NCI-H748 (cell line): ENCODE data around the gene SHISA9.
A peak's percentile ranks its signal among the peaks of the same experiment; 100 is the strongest.
"Not testable (repeated sequence)": the region's sequence is repeated elsewhere in the genome, so short reads cannot be mapped to it uniquely, and the experiment has no call there.

Source experiments
- DNase-seq: peaks from one replicate; lab custom pipeline; 2025; ENCODE audit not compliant: unreplicated experiment; lab: John Stamatoyannopoulos, UW

Gene SHISA9

GRCh38 chr16:12899529-12900143, 1.8 kb upstream of the SHISA9 start:
- DNase-seq = peak; percentile 25

GRCh38 chr16:12900156-12900555, 1.2 kb upstream of the SHISA9 start:
- DNase-seq = peak; percentile 10

- no peak for DNase-seq
These were observed 697 bp upstream of the SHISA9 start for GRCh38 chr16:12900599-12901203.

DNA sequence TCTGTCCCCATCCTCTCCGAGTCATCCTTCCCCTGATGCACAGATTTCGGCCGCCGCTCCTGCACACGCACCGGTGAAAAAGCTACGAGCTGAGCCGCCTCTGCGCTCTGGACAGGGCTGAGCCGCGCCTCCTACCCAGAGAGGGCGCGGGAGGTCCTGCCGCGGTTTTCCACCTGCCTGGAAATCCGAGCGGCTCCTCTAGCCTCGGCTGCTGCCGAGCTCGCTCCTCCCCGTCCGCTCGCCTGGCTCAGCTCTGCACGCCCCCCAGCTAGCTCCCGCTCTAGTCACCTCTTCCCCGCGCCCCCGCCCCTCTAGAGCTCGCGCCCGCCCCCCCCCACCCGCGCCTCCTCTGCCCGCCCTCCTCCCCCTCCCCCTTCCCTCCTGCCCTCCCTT, 198 bp upstream of the SHISA9 start:
- peak; percentile 78 for DNase-seq

GRCh38 chr16:12902511-12903372, 1.3 kb downstream of the SHISA9 start:
- DNase-seq = peak; percentile 55

GRCh38 chr16:12903407-12904328, 2.3 kb downstream of the SHISA9 start:
- peak; percentile 28 for DNase-seq

GRCh38 chr16:12904329-12904671, 2.9 kb downstream of the SHISA9 start:
- DNase-seq = no peak

DNA sequence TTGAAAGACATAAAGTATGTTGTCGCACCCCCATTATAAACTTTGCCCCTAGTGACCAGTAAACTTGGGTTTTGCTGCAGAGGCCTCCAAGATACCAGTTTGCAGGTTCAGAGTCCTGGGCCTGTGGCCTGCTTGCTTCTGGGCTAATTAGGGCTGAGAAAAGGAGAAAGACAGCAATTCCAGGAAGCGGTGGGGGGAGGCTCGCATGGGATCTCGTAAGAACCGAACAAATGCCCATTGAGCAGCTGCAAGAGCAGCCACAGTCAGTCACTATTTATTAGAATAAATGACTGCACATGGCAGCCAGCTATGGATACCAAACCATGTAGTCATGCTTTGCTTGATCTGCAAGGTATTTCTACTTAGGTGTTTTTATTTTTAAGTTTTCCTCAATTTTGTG, 4.9 kb downstream of the SHISA9 start:
- DNase-seq = no peak

DNA sequence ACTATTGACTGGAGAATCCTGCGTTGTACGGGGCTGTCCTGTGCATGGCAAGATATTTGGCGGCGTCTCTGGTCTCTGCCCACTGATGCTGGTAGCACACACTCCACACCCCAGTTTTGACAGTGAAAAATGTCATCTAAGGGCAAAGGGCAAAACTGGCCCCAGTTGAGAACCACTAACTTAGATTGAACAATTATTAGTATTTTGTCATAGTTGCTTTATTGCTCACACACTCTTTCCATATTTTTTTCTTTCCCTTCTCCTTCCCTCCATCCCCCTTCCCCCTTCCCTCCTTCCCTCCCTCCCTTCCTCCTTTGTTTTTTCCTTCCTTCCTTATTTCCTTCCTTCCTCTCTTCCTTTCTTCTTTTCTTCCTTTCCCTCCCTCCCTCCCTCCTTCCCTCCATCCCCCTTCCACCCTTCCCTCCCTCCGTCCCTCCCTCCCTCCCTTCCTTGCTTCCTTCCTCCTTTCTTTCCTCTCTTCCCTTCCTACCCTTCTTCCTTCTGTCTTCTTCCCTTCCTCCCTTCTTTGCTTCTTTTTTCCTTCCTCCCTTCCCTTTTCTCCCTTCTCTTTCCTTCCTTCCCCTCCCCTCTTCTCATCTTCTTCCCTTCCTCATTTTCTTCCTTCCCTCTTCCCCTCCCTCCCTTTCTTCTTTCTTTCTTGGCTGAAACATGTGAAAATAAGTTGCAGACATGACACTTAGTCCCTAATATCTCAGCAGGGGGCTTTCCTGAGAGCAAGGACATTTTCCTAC, 5.5 kb downstream of the SHISA9 start:
- DNase-seq = no peak

GRCh38 chr16:12907670-12908233, 6.4 kb downstream of the SHISA9 start:
- DNase-seq = peak; percentile 24

DNA sequence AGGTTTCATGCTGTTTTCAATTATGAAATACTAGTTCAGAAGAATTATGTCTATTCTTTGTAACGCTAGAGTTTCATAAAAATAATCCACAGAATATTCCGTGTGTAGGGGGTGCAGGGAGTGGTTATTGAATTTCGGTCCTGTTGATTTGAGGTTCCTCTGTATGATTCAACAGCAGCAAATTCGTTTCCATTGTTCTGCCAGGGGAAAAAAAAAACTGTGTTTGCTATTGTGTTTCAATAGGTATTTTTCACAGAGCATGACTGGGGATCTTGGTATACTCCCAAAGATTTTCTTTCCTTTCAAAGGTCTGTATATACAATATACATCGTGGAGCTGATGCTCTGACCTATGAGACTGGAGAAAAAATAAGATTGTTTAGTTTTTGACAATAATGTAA, 15.8 kb downstream of the SHISA9 start:
- DNase-seq = no peak

DNA sequence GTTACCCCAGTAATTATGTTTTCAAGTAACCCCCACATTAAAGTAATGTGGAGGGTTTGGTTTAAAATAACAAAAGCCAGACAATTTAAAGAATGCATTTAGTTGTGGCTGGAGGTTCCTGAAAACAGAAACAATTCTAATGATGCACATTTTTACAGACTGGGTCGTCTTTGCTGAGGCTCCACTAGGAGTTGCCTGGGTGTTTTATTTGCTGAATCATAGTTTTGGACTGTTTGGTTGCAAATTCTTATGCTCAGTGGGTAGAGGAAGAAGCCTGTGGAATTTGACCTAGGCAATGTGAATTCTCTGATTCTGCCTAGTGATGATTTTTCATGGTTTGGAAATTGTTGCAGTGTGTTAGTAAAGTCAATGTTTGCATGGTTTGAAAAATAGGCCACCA, 16.3 kb downstream of the SHISA9 start:
- DNase-seq = no peak

GRCh38 chr16:12920739-12921138, 19.3 kb downstream of the SHISA9 start:
- DNase-seq = no peak

- DNase-seq = not testable (repeated sequence)
These were observed 22.2 kb downstream of the SHISA9 start for GRCh38 chr16:12923640-12924039.

- DNase-seq = no peak
These were observed 23.8 kb downstream of the SHISA9 start for GRCh38 chr16:12925026-12925800.

GRCh38 chr16:12927591-12927990, 26.2 kb downstream of the SHISA9 start:
- DNase-seq = no peak

GRCh38 chr16:12930881-12931280, 29.5 kb downstream of the SHISA9 start:
- DNase-seq = no peak

DNA sequence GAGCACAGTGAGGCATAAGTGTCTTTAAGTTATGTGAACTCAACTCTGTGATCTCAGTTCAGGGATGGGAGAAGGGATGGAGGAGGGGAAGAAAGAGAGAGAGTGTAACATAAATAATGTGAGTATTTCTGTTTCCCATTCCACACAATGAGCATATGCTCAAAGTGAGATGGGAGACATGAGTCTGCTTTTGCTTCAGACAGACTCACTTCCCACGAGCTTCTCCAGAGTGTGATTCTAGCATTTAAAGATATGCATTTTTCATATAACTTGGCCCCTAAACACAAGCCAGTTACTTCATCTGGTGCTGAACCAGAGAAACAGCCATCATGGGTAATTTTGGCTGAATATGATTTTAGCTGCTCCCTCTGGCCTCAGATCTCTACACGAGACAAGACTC, 35.0 kb downstream of the SHISA9 start:
- no peak for DNase-seq

DNA sequence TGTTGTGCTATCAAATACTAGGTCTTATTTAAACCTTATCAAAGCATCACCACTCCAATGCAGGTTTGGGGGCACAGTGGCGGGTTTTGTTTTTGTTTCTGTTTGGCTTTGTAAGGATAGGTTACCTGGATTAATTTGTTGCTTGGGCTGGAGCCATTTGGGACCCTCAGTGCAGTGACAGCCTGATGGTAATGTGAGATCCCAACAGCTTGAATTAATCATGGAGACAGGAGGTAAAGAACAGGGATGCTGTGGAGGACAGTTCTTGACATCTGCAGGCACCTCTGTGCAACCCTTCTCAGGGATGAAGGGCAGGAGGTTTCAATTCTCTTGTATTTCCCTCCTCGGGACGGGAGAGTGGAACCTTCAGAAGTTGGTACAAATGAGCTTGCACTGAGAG, 40.5 kb downstream of the SHISA9 start:
- DNase-seq = no peak
